Mammary epithelial cell (primary cell): ENCODE measurements around the gene MISP.

Experiments
- CTCF ChIP-seq, 2 donors: IDR thresholded peaks in 1 of 2; conservative IDR thresholded peaks in 1 of 2; 2 replicates each; pipeline ENCODE4 v1.5.1; 2011 to 2012; ENCODE audit warnings: inconsistent platforms in 2 of 2, low read length in 2 of 2, mild to moderate bottlenecking in 2 of 2, control low read depth in 1 of 2, low read depth in 1 of 2; ENCODE audit not compliant: insufficient read depth in 1 of 2; ENCODE audit errors: extremely low read depth in 1 of 2
- EZH2 ChIP-seq: IDR thresholded peaks from 2 replicates; pipeline ENCODE4 v1.6.1; 2012; ENCODE audit warnings: low read length, inconsistent platforms, borderline replicate concordance

DNA sequence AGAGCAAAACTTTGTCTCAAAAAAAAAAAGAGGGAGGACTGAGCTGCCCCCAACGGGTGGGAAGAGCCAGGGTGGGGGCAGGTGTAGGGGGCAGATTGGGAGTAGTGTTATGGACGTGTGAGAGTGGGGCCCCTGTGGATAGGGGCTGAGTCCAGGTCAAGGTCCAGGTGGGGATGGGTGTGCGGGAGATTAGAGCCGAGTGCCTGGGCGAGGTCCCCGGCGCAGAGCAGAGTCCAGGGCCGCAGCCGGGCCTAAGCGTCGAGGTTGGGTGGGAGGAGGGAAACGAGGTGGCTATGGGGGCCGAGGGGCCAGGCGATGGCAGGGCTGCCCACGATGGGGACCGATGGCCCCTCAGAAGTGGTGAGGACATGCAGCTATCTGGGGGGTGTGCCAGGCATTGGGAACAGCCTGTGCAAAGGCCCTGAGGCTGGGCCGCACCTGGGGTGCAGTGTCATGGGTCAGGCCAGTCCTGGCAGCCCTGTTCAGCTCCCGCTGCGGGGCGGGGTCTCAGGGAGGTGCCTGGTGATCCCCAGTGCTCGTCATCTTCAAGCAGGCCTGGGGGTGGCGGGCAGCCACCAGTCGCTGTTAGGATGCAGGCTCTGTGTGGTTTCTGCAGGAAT, 12.3 kb upstream of the MISP start:
- TF ChIP-seq CTCF (conservative IDR thresholded peaks at IDR 0.05 in 1 of 2, IDR thresholded peaks at IDR 0.05 in 1 of 2; ENCODE audit: extremely low read depth in 1 of 2, insufficient read depth in 1 of 2, low read depth in 1 of 2, low read length in 2 of 2) = no peak
- no peak for TF ChIP-seq EZH2
